SK-N-SH (cell line): ENCODE results near the gene ATP6V1G1. TPM values are rescaled to one million over a fixed set of nuclear protein-coding genes. Genes with fewer than 3 reads are reported as not detected.

Experiments
- CTCF ChIA-PET: fragments of 300-600, 350-600 bp; formaldehyde crosslinking; extraction: SDS; loops from one replicate; lab custom pipeline; 2021; lab: Yijun Ruan, JAX
- POLR2A ChIA-PET: fragments of 350-600 bp; sonication (Branson Sonifier 250); formaldehyde crosslinking; extraction: SDS; loops from one replicate; lab custom pipeline; 2020; ENCODE audit warnings: antibody characterized with exemption, inconsistent platforms; lab: Yijun Ruan, JAX
- DNase-seq: peaks from one replicate; pipeline ENCODE4 v3.0.0; 2012
- H2AFZ ChIP-seq: fragments of 200-600 bp; sonication (generic); 2 replicates; pipeline ENCODE4 v1.8.1; 2016; ENCODE audit warnings: antibody characterized with exemption, mild to moderate bottlenecking, low read depth
- H3F3A ChIP-seq: fragments of 200-600 bp; sonication (generic); replicated peaks from 2 replicates; pipeline ENCODE3; 2016; ENCODE audit warnings: antibody characterized with exemption, mild to moderate bottlenecking; ENCODE audit not compliant: insufficient read depth
- H3K27ac ChIP-seq, 2 experiments: fragments of 200-500 bp in 1 of 2; fragments of 200-600 bp in 1 of 2; sonication (Bioruptor generic) in 1 of 2; sonication (generic), shearing (Covaris generic) in 1 of 2; 2 replicates each; pipeline versions ENCODE4 v1.5.1 to v1.6.1; 2014 to 2016; ENCODE audit warnings: low read depth in 2 of 2, inconsistent platforms in 1 of 2, low read length in 1 of 2, mild to moderate bottlenecking in 1 of 2, mixed read lengths in 1 of 2
- H3K27me3 ChIP-seq: fragments of 200-600 bp; sonication (generic), shearing (Covaris generic); 2 replicates; pipeline ENCODE4 v1.6.1; 2016; ENCODE audit warnings: mixed run types; ENCODE audit not compliant: insufficient read depth
- H3K36me3 ChIP-seq, 2 experiments: fragments of 200-500 bp in 1 of 2; fragments of 200-600 bp in 1 of 2; sonication (Bioruptor generic) in 1 of 2; sonication (generic) in 1 of 2; replicated peaks in 1 of 2; 2 replicates each; pipeline versions ENCODE3 to v1.5.1; 2014 to 2016; ENCODE audit warnings: low read length in 1 of 2, mild to moderate bottlenecking in 1 of 2; ENCODE audit not compliant: insufficient read depth in 2 of 2, control insufficient read depth in 1 of 2
- H3K4me1 ChIP-seq, 2 experiments: fragments of 200-500 bp in 1 of 2; fragments of 200-600 bp in 1 of 2; sonication (Bioruptor generic) in 1 of 2; sonication (generic), shearing (Covaris generic) in 1 of 2; 2 replicates each; pipeline versions ENCODE4 v1.5.1 to v1.6.1; 2014 to 2016; ENCODE audit warnings: low read depth in 1 of 2, low read length in 1 of 2, mixed run types in 1 of 2; ENCODE audit not compliant: insufficient read depth in 2 of 2, control insufficient read depth in 1 of 2
- H3K4me2 ChIP-seq: fragments of 200-600 bp; sonication (generic), shearing (Covaris generic); 2 replicates; pipeline ENCODE4 v1.6.1; 2017; ENCODE audit warnings: mixed run types
- H3K4me3 ChIP-seq, 2 experiments: fragments of 200-500 bp in 1 of 2; fragments of 200-600 bp in 1 of 2; sonication (Bioruptor generic) in 1 of 2; sonication (generic), shearing (Covaris generic) in 1 of 2; 2 replicates each; pipeline versions ENCODE4 v1.5.1 to v1.8.1; 2014 to 2016; ENCODE audit warnings: low read depth in 2 of 2, inconsistent platforms in 1 of 2, low read length in 1 of 2, mild to moderate bottlenecking in 1 of 2, mixed read lengths in 1 of 2, moderate library complexity in 1 of 2
- H3K79me2 ChIP-seq: fragments of 200-600 bp; sonication (generic); 2 replicates; pipeline ENCODE4 v1.8.1; 2017; ENCODE audit warnings: mild to moderate bottlenecking; ENCODE audit not compliant: insufficient read depth
- H3K9ac ChIP-seq: fragments of 200-600 bp; sonication (generic); 2 replicates; pipeline ENCODE4 v1.6.1; 2017; ENCODE audit warnings: mixed run types
- H3K9me2 ChIP-seq: fragments of 200-600 bp; sonication (generic); 2 replicates; pipeline ENCODE4 v1.6.1; 2017; ENCODE audit warnings: mixed run types
- H3K9me3 ChIP-seq: fragments of 200-600 bp; sonication (generic); 2 replicates; pipeline ENCODE4 v1.6.1; 2017; ENCODE audit warnings: mixed run types, mild to moderate bottlenecking, moderate library complexity
- H4K20me1 ChIP-seq: fragments of 200-600 bp; sonication (generic); 2 replicates; pipeline ENCODE4 v1.6.1; 2017; ENCODE audit warnings: mild to moderate bottlenecking, mixed run types; ENCODE audit not compliant: insufficient read depth
- EP300 ChIP-seq, 2 experiments: IDR thresholded peaks; 2 replicates each; pipeline versions ENCODE4 v1.4.0 to v1.6.1; 2012; ENCODE audit warnings: borderline replicate concordance in 1 of 2, low read depth in 1 of 2, low read length in 1 of 2
- FOXM1 ChIP-seq: IDR thresholded peaks from 2 replicates; pipeline ENCODE4 v1.4.0; 2012; ENCODE audit warnings: low read depth, mild to moderate bottlenecking
- GABPA ChIP-seq: IDR thresholded peaks from 2 replicates; pipeline ENCODE4 v1.4.0; 2012; ENCODE audit warnings: low read depth, mild to moderate bottlenecking
- MEF2A ChIP-seq: IDR thresholded peaks from 2 replicates; pipeline ENCODE4 v1.4.0; 2012; ENCODE audit warnings: low read depth, borderline replicate concordance
- MXI1 ChIP-seq: IDR thresholded peaks from 2 replicates; pipeline ENCODE4 v1.6.1; 2012; ENCODE audit warnings: mild to moderate bottlenecking, low read depth, low read length, improper control_type of control experiment
- NFIC ChIP-seq: IDR thresholded peaks from 2 replicates; pipeline ENCODE4 v1.4.0; 2012; ENCODE audit warnings: borderline replicate concordance
- NRF1 ChIP-seq: IDR thresholded peaks from 2 replicates; pipeline ENCODE4 v1.6.1; 2012; ENCODE audit warnings: low read depth, mild to moderate bottlenecking, low read length
- RAD21 ChIP-seq: IDR thresholded peaks from 2 replicates; pipeline ENCODE4 v1.6.1; 2012; ENCODE audit warnings: mild to moderate bottlenecking, low read length
- RCOR1 ChIP-seq: fragments of 150-350 bp; IDR thresholded peaks from 2 replicates; pipeline ENCODE4 v1.6.1; 2017; ENCODE audit warnings: antibody characterized with exemption, low read length
- RFX5 ChIP-seq: IDR thresholded peaks from 2 replicates; pipeline ENCODE4 v1.6.1; 2012; ENCODE audit warnings: mild to moderate bottlenecking, improper control_type of control experiment, low read length
- SIN3A ChIP-seq: IDR thresholded peaks from 2 replicates; pipeline ENCODE4 v1.6.1; 2012; ENCODE audit warnings: low read depth, mild to moderate bottlenecking, low read length, moderate library complexity, borderline replicate concordance
- SMC3 ChIP-seq: IDR thresholded peaks from 2 replicates; pipeline ENCODE4 v1.6.1; 2012; ENCODE audit warnings: low read depth, low read length, improper control_type of control experiment
- TAF1 ChIP-seq: IDR thresholded peaks from 2 replicates; pipeline ENCODE4 v1.6.1; 2012; ENCODE audit warnings: low read depth, mild to moderate bottlenecking, low read length, moderate library complexity, borderline replicate concordance
- TCF12 ChIP-seq: IDR thresholded peaks from 2 replicates; pipeline ENCODE4 v1.4.0; 2012
- TEAD4 ChIP-seq: IDR thresholded peaks from 2 replicates; pipeline ENCODE4 v1.4.0; 2012; ENCODE audit warnings: mild to moderate bottlenecking, borderline replicate concordance; ENCODE audit not compliant: insufficient read depth
- USF1 ChIP-seq: IDR thresholded peaks from 2 replicates; pipeline ENCODE4 v1.4.0; 2012; ENCODE audit warnings: low read depth, borderline replicate concordance
- ZBTB33 ChIP-seq: IDR thresholded peaks from 2 replicates; pipeline ENCODE4 v1.4.0; 2012; ENCODE audit warnings: low read depth, borderline replicate concordance
- whole genome bisulfite sequencing: methylation state at CpG from one replicate; pipeline ENCODE4 v1.1.6; 2017; ENCODE audit warnings: low lambda C conversion rate; 5-methylcytosine and 5-hydroxymethylcytosine counted together
- polyA plus RNA-seq, 3 experiments: library from polyadenylated mRNA; depleted of rRNA; stranded (reverse); fragments of >200 nt; gene quantifications; 2 replicates each; pipeline ENCODE4 v1.2.3, GENCODE V29; 2012
- small RNA-seq, 7 experiments: library from RNA; depleted of rRNA; stranded (forward); fragments of <200 nt; gene quantifications; one replicate each; pipeline ENCODE3, GENCODE V24; 2012

The ATP6V1G1 gene
- polyA plus RNA-seq, 1 of the 3 experiments (the other 2 are of a cell fraction), result 119 TPM

GRCh38 chr9:114643896-114644295 lies 56.3 kb downstream of the ATP6V1G1 start:
- Histone ChIP-seq H3K4me3 (no peak overlapping the region), H3K36me3 (peaks cover 10 to 21% of the 10 kb centered on the region in 2 experiments), H3K4me1 (no peaks in the 10 kb centered on the region), H3F3A (no peaks in the 10 kb centered on the region), H2AFZ (no peak overlapping the region), H3K9ac (no peak overlapping the region), H3K27ac (no peak overlapping the region), H4K20me1 (no peaks in the 10 kb centered on the region), H3K27me3 (no peaks in the 10 kb centered on the region), H3K9me3 (no peaks in the 10 kb centered on the region), H3K4me2 (no peak overlapping the region), H3K79me2 (no peaks in the 10 kb centered on the region), H3K9me2 (no peaks in the 10 kb centered on the region)
- WGBS, result 97% methylated on average over 5 of the region's 5 CpGs
- POLR2A ChIA-PET, result no interaction called here
- CTCF ChIA-PET, result interaction anchor here (1.5 to 4.4 kb wide), 2 partner anchors 9 to 18 kb away, joined by 6 to 17 read pairs; no protein-coding TSS in a partner anchor
- TF ChIP-seq NRF1 (no peak), SIN3A (no peak), EP300 (IDR thresholded peaks at IDR 0.05; ENCODE audit: borderline replicate concordance in 1 of 2, low read depth in 1 of 2, low read length in 1 of 2) (no peak), GABPA (no peak), TCF12 (no peak), RCOR1 (no peak), ZBTB33 (no peak), MEF2A (no peak), RAD21 (no peak), USF1 (no peak), RFX5 (no peak), NFIC (no peak), SMC3 (no peak), TAF1 (no peak), MXI1 (no peak), TEAD4 (no peak), FOXM1 (no peak)
- DNase-seq, result no peak

Small RNA genes within 50 kb of the gene (small RNA-seq; reads per million reads assigned to genes)
- 0 reads per million in 7 experiments for gene RF00019

Other genes starting within 250 kb of the ATP6V1G1 start
- 0.70 and 0.84 TPM in 2 replicates for gene AKNA, start 199.8 kb upstream of the ATP6V1G1 start, polyA plus RNA-seq (2012; rRNA removed)
- gene WHRN, start 82.3 kb upstream of the ATP6V1G1 start, polyA plus RNA-seq (2012; rRNA removed), result 2.7 and 4.6 TPM in 2 replicates
- gene TMEM268, start 23.5 kb downstream of the ATP6V1G1 start, polyA plus RNA-seq (2012; rRNA removed), result 5.8 and 7.4 TPM in 2 replicates
- not detected in 2 replicates for gene TEX53, start 70.0 kb downstream of the ATP6V1G1 start, polyA plus RNA-seq (2012; rRNA removed)
- gene TEX48, start 94.4 kb downstream of the ATP6V1G1 start, polyA plus RNA-seq (2012; rRNA removed), result 0.41 and 0.46 TPM in 2 replicates
- 0.64 and 0.86 TPM in 2 replicates for gene TNFSF15, start 218.3 kb downstream of the ATP6V1G1 start, polyA plus RNA-seq (2012; rRNA removed)